ENCODE data around the gene TMEM247. TPM values are rescaled to one million over a fixed set of nuclear protein-coding genes. Genes with fewer than 3 reads are reported as not detected.

Gene TMEM247
- total and polyA plus RNA-seq, 2 donors (not counting 1 experiment from before 2014, with no cell fraction given), result not detected

GRCh38 chr2:46444732-46445131 is 34.6 kb upstream of the TMEM247 start:
- no peak overlapping the region for H3K27ac ChIP-seq (ENCODE audit: insufficient read depth, low read length)
- no peaks in the 10 kb centered on the region for H3K79me2 ChIP-seq (ENCODE audit: control insufficient read depth, insufficient read depth, low read length)
- no peak overlapping the region for H2AFZ ChIP-seq (ENCODE audit: low read length)
- H3K4me3 ChIP-seq (replicated peaks in 1 of 4; ENCODE audit: control extremely low read depth in 1 of 4, insufficient read depth in 1 of 4, low read depth in 3 of 4, low read length in 4 of 4), result no peak overlapping the region
- H3K9ac ChIP-seq (ENCODE audit: insufficient read depth, low read length), result no peak overlapping the region
- no peaks in the 10 kb centered on the region for H4K20me1 ChIP-seq (ENCODE audit: control insufficient read depth, extremely low read depth, insufficient read depth, low read length)
- H3K4me1 ChIP-seq (ENCODE audit: control insufficient read depth, extremely low read depth, insufficient read depth, low read length), result peaks cover 2% of the 10 kb centered on the region
- no peaks in the 10 kb centered on the region for H3K36me3 ChIP-seq (ENCODE audit: control insufficient read depth, insufficient read depth, low read length)
- no peak overlapping the region for H3K4me2 ChIP-seq (ENCODE audit: extremely low read depth, insufficient read depth, low read length)
- no peaks in the 10 kb centered on the region for H3K9me3 ChIP-seq (ENCODE audit: control insufficient read depth, insufficient read depth, low read depth, low read length)
- TF ChIP-seq CTCF (conservative IDR thresholded peaks at IDR 0.05 in 1 of 2, IDR thresholded peaks at IDR 0.05 in 1 of 2; ENCODE audit: low read depth in 1 of 2, low read length in 2 of 2) (no peak), EZH2 (IDR thresholded peaks at IDR 0.05; ENCODE audit: low read length, missing control alignments) (no peak)
- DNase-seq (ENCODE audit: low read depth in 2 of 2), result no peak
- no peaks in the 10 kb centered on the region for H3K27me3 ChIP-seq (ENCODE audit: control insufficient read depth, insufficient read depth, low read length)

- Histone ChIP-seq H3K9ac (ENCODE audit: insufficient read depth, low read length) (no peak overlapping the region), H3K4me1 (ENCODE audit: control insufficient read depth, extremely low read depth, insufficient read depth, low read length) (peaks cover 2% of the 10 kb centered on the region), H3K4me3 (replicated peaks in 1 of 4; ENCODE audit: control extremely low read depth in 1 of 4, insufficient read depth in 1 of 4, low read depth in 3 of 4, low read length in 4 of 4) (no peak overlapping the region), H4K20me1 (ENCODE audit: control insufficient read depth, extremely low read depth, insufficient read depth, low read length) (no peaks in the 10 kb centered on the region), H2AFZ (ENCODE audit: low read length) (no peak overlapping the region), H3K36me3 (ENCODE audit: control insufficient read depth, insufficient read depth, low read length) (no peaks in the 10 kb centered on the region), H3K27ac (ENCODE audit: insufficient read depth, low read length) (no peak overlapping the region), H3K27me3 (ENCODE audit: control insufficient read depth, insufficient read depth, low read length) (no peaks in the 10 kb centered on the region), H3K9me3 (ENCODE audit: control insufficient read depth, insufficient read depth, low read depth, low read length) (no peaks in the 10 kb centered on the region), H3K79me2 (ENCODE audit: control insufficient read depth, insufficient read depth, low read length) (no peaks in the 10 kb centered on the region), H3K4me2 (ENCODE audit: extremely low read depth, insufficient read depth, low read length) (no peak overlapping the region)
- DNase-seq (ENCODE audit: low read depth in 2 of 2), result no peak
- no peak for TF ChIP-seq EZH2 (IDR thresholded peaks at IDR 0.05; ENCODE audit: low read length, missing control alignments)
- TF ChIP-seq CTCF (conservative IDR thresholded peaks at IDR 0.05 in 1 of 2, IDR thresholded peaks at IDR 0.05 in 1 of 2; ENCODE audit: low read depth in 1 of 2, low read length in 2 of 2), result no peak
Measured at GRCh38 chr2:46445556-46445955, 33.8 kb upstream of the TMEM247 start.

- Histone ChIP-seq H3K9ac (ENCODE audit: insufficient read depth, low read length) (no peak overlapping the region), H3K79me2 (ENCODE audit: control insufficient read depth, insufficient read depth, low read length) (no peaks in the 10 kb centered on the region), H3K9me3 (ENCODE audit: control insufficient read depth, insufficient read depth, low read depth, low read length) (no peaks in the 10 kb centered on the region), H3K36me3 (ENCODE audit: control insufficient read depth, insufficient read depth, low read length) (no peaks in the 10 kb centered on the region), H3K27me3 (ENCODE audit: control insufficient read depth, insufficient read depth, low read length) (no peaks in the 10 kb centered on the region), H3K4me1 (ENCODE audit: control insufficient read depth, extremely low read depth, insufficient read depth, low read length) (peaks cover 2% of the 10 kb centered on the region), H3K4me3 (replicated peaks in 1 of 4; ENCODE audit: control extremely low read depth in 1 of 4, insufficient read depth in 1 of 4, low read depth in 3 of 4, low read length in 4 of 4) (no peak overlapping the region), H4K20me1 (ENCODE audit: control insufficient read depth, extremely low read depth, insufficient read depth, low read length) (no peaks in the 10 kb centered on the region), H3K27ac (ENCODE audit: insufficient read depth, low read length) (no peak overlapping the region), H2AFZ (ENCODE audit: low read length) (no peak overlapping the region), H3K4me2 (ENCODE audit: extremely low read depth, insufficient read depth, low read length) (no peak overlapping the region)
- peak in 1 of 2 donors; percentile 89 for DNase-seq (ENCODE audit: low read depth in 2 of 2)
- TF ChIP-seq CTCF (conservative IDR thresholded peaks at IDR 0.05 in 1 of 2, IDR thresholded peaks at IDR 0.05 in 1 of 2; ENCODE audit: low read depth in 1 of 2, low read length in 2 of 2), result no peak
- TF ChIP-seq EZH2 (IDR thresholded peaks at IDR 0.05; ENCODE audit: low read length, missing control alignments), result no peak
Measured at GRCh38 chr2:46446871-46447568, 32.3 kb upstream of the TMEM247 start.
